Uterus (tissue), 2 donors: ENCODE results near the gene DYNAP.

Experiments
- CTCF ChIP-seq, 4 experiments: fragments of 200-600 bp in 2 of 4; fragments of 450-650 bp in 2 of 4; sonication (generic) in 2 of 4; IDR thresholded peaks; one replicate each; pipeline ENCODE4 v1.5.1; 2016 to 2019; ENCODE audit warnings: antibody characterized with exemption in 4 of 4, mild to moderate bottlenecking in 2 of 4, moderate library complexity in 1 of 4
- POLR2A ChIP-seq, 2 donors: fragments of 450-650 bp; IDR thresholded peaks; one replicate each; pipeline ENCODE4 v1.6.1; 2016; ENCODE audit warnings: antibody characterized with exemption in 2 of 2, mild to moderate bottlenecking in 1 of 2, moderate library complexity in 1 of 2

DNA sequence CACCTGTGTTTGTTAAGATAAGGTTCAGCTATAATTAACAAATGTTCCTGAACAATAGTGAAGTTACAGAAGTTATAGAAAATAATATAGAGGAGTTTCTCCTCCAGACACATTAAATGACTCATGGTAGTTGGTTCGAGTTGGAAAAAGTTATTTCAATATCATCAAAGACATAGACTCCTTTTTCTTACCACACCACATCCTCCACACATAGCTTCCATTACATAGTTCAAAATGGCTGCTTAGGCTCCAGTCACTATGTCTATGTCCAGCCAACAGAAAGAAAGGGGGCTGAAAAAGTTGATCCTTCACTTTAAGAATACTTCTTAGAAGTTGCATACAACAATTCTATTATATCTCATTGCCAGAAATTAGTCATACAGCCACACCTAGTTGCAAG is 50.7 kb downstream of the DYNAP start:
- no peak for TF ChIP-seq CTCF (IDR thresholded peaks at IDR 0.05)
- no peak for TF ChIP-seq POLR2A (IDR thresholded peaks at IDR 0.05)
